Smooth muscle cell (in vitro differentiated cells): ENCODE measurements around the gene TEK. TPM values are rescaled to one million over a fixed set of nuclear protein-coding genes. Genes with fewer than 3 reads are reported as not detected.

Experiments
- DNase-seq: peaks from one replicate; lab custom pipeline; 2025; ENCODE audit not compliant: unreplicated experiment; lab: John Stamatoyannopoulos, UW
- H2AFZ ChIP-seq: fragments of 200-600 bp; sonication (generic); 2 replicates; pipeline ENCODE4 v1.6.0; 2016; ENCODE audit warnings: antibody characterized with exemption, low read depth, mild to moderate bottlenecking
- H3F3A ChIP-seq: fragments of 200-600 bp; sonication (generic); 2 replicates; pipeline ENCODE4 v1.6.0; 2017; ENCODE audit warnings: antibody characterized with exemption, low read depth
- H3K27ac ChIP-seq: fragments of 200-600 bp; sonication (generic); 2 replicates; pipeline ENCODE4 v1.5.1; 2016; ENCODE audit warnings: low read depth, mild to moderate bottlenecking
- H3K27me3 ChIP-seq: fragments of 200-600 bp; sonication (generic); 2 replicates; pipeline ENCODE4 v1.6.1; 2016; ENCODE audit warnings: low read depth, mild to moderate bottlenecking
- H3K36me3 ChIP-seq: fragments of 200-600 bp; sonication (generic); 2 replicates; pipeline ENCODE4 v1.5.1; 2016; ENCODE audit warnings: low read depth
- H3K4me1 ChIP-seq: fragments of 200-600 bp; sonication (generic); 2 replicates; pipeline ENCODE4 v1.5.1; 2016; ENCODE audit warnings: low read depth
- H3K4me2 ChIP-seq: fragments of 200-600 bp; sonication (generic); 2 replicates; pipeline ENCODE4 v1.6.0; 2016; ENCODE audit warnings: mild to moderate bottlenecking
- H3K4me3 ChIP-seq: fragments of 200-600 bp; sonication (generic); 2 replicates; pipeline ENCODE4 v1.5.1; 2016; ENCODE audit warnings: mild to moderate bottlenecking
- H3K79me2 ChIP-seq: fragments of 200-600 bp; sonication (generic); 2 replicates; pipeline ENCODE4 v1.6.0; 2016; ENCODE audit warnings: low read depth, mild to moderate bottlenecking
- H3K9ac ChIP-seq: fragments of 200-600 bp; sonication (generic); 2 replicates; pipeline ENCODE4 v1.6.0; 2016; ENCODE audit warnings: low read depth
- H3K9me3 ChIP-seq: fragments of 200-600 bp; sonication (generic); replicated peaks from 2 replicates; pipeline ENCODE4 v1.5.1; 2016; ENCODE audit warnings: low read depth
- H4K20me1 ChIP-seq: fragments of 200-600 bp; sonication (generic); 2 replicates; pipeline ENCODE4 v1.6.0; 2016; ENCODE audit warnings: low read depth
- WGBS: methylation state at CpG from one replicate; pipeline ENCODE4 v1.1.7; 2016; ENCODE audit warnings: low lambda C conversion rate; 5-methylcytosine and 5-hydroxymethylcytosine counted together
- polyA plus RNA-seq: library from polyadenylated mRNA; unstranded; fragments of >200 nt; fragmentation: Nextera tagmentation; extraction: Ambion mirVana; gene quantifications from 2 replicates; pipeline ENCODE4 v1.2.1, GENCODE V29; 2016
- total RNA-seq: library from RNA; depleted of rRNA; stranded (reverse); fragments of >200 nt; gene quantifications from 2 replicates; pipeline ENCODE4 v1.2.3, GENCODE V29; 2014
- TF ChIP-seq, protein P1 (sequence below): fragments of 200-600 bp; sonication (generic); IDR thresholded peaks from 2 replicates; pipeline ENCODE4 v1.5.1; 2017; ENCODE audit warnings: borderline replicate concordance, mild to moderate bottlenecking, antibody characterized with exemption; ENCODE audit not compliant: insufficient read depth, poor library complexity, severe bottlenecking

The TEK gene
- total and polyA plus RNA-seq, 2 experiments from 2014 or later, result 36.0 to 58.9 TPM

DNA sequence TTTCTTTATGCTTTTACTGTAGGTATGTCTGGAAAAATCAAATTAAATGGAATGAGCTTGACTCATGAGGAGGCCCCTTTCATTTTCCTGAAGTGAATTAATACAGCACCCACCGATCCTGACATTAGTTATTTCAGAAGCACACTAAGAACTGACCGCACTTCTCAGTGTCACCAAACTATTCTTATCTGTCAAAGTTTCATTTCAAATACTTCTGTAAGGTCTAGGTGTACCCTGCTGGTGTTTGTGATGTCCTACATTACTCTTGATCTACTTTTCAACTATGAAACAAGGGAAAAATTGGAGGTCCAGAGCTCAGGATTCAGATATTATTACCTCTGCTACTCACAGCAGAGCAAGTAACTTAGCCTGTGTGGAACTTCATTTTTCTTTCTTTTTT lies 1.8 kb upstream of the TEK start:
- Histone ChIP-seq H3K79me2 (peaks cover 30% of the 10 kb centered on the region), H3K27me3 (no peaks in the 10 kb centered on the region), H4K20me1 (no peaks in the 10 kb centered on the region), H3K4me2 (no peak overlapping the region), H3K4me3 (no peak overlapping the region), H3K27ac (no peak overlapping the region), H3K36me3 (no peaks in the 10 kb centered on the region), H3K4me1 (peaks cover 26% of the 10 kb centered on the region), H3F3A (no peaks in the 10 kb centered on the region), H3K9ac (no peak overlapping the region), H2AFZ (no peak overlapping the region), H3K9me3 (no peaks in the 10 kb centered on the region)
- DNase-seq, result no peak
- TF ChIP-seq, protein P1, sequence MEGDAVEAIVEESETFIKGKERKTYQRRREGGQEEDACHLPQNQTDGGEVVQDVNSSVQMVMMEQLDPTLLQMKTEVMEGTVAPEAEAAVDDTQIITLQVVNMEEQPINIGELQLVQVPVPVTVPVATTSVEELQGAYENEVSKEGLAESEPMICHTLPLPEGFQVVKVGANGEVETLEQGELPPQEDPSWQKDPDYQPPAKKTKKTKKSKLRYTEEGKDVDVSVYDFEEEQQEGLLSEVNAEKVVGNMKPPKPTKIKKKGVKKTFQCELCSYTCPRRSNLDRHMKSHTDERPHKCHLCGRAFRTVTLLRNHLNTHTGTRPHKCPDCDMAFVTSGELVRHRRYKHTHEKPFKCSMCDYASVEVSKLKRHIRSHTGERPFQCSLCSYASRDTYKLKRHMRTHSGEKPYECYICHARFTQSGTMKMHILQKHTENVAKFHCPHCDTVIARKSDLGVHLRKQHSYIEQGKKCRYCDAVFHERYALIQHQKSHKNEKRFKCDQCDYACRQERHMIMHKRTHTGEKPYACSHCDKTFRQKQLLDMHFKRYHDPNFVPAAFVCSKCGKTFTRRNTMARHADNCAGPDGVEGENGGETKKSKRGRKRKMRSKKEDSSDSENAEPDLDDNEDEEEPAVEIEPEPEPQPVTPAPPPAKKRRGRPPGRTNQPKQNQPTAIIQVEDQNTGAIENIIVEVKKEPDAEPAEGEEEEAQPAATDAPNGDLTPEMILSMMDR, result no peak
- WGBS, result 97% methylated on average over 2 of the region's 2 CpGs

DNA sequence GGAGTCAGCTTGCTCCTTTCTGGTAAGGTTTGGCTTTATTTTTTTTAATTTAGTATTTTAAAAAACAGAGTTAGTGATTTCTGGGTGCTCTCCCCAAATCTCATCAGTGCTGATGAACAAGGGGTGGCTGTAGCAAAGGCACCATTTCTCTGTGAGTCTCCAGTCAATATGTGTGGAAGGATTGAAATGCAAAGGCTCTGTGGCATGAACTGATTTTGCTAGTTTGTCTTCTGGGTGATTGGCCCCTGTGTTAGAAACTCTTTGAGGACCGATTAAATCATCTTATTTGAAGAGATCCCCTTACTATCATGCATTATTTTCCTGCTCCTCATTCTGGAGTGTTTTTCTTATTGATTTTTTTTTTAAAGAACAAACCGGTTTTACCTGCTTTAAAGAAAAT lies 596 bp downstream of the TEK start:
- Histone ChIP-seq H3K27me3 (no peaks in the 10 kb centered on the region), H3K4me3 (peak overlapping the region; percentile 48), H3K9ac (peak overlapping the region; percentile 72), H3K27ac (peak overlapping the region; percentile 89), H4K20me1 (no peaks in the 10 kb centered on the region), H2AFZ (peak overlapping the region; percentile 83), H3K9me3 (no peaks in the 10 kb centered on the region), H3F3A (no peaks in the 10 kb centered on the region), H3K4me1 (peaks cover 26% of the 10 kb centered on the region), H3K36me3 (no peaks in the 10 kb centered on the region), H3K79me2 (peaks cover 53% of the 10 kb centered on the region), H3K4me2 (peak overlapping the region; percentile 90)
- WGBS, result 45% methylated on average over 2 of the region's 2 CpGs
- DNase-seq, result no peak
- TF ChIP-seq, protein P1, result no peak

DNA sequence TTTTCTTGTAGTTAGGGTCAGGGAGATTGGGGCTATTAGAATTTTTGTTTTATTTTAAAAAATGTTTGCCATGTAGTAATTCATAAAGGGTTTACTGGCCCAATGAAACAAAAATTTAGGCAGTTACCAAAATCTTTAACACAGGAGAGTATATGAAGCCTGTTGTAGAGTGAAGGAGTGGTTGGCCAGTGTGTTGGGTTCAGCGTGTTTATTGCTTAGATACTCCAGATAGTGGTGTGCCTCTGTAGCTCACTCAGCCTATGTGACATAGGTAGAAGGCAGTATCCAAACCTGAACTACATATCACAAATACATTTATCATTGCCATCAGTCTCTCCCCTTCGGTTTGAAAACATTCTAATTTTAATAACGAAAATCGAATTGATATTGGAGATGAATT lies 1.2 kb downstream of the TEK start:
- WGBS, result 51% methylated on average over 4 of the region's 4 CpGs
- TF ChIP-seq, protein P1, result no peak
- H3K27me3 ChIP-seq, result no peaks in the 10 kb centered on the region
- no peak for DNase-seq
- peak overlapping the region; percentile 89 for H3K27ac ChIP-seq
- peaks cover 59% of the 10 kb centered on the region for H3K79me2 ChIP-seq
- H3K9me3 ChIP-seq, result no peaks in the 10 kb centered on the region
- peak overlapping the region; percentile 72 for H3K9ac ChIP-seq
- H3K36me3 ChIP-seq, result no peaks in the 10 kb centered on the region
- peak overlapping the region; percentile 90 for H3K4me2 ChIP-seq
- no peaks in the 10 kb centered on the region for H3F3A ChIP-seq
- peaks cover 26% of the 10 kb centered on the region for H3K4me1 ChIP-seq
- H3K4me3 ChIP-seq, result peak overlapping the region; percentile 48
- H4K20me1 ChIP-seq, result no peaks in the 10 kb centered on the region
- peak overlapping the region; percentile 83 for H2AFZ ChIP-seq

DNA sequence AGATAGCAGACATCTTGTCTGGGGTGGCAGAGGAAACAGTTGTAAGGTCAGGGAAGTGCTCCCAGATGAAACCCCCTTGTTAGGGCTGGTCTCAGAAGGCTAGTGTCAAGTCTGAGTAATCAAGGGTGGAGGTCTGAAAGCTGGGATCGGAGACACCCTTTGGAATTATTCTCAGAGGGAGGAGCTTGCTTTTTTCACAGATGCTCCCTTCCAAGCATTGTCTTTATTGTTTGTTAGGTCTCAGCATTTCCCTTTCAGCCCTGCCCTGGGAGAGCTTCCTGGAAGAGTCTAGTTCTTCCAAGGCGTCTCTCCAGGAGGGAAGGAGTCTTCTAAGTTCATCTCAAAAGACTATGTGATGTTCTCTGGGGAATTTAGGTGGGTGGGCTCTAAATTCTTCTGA lies 3.2 kb downstream of the TEK start:
- Histone ChIP-seq H3K4me1 (peaks cover 26% of the 10 kb centered on the region), H3K79me2 (peaks cover 77% of the 10 kb centered on the region), H3F3A (no peaks in the 10 kb centered on the region), H3K27me3 (no peaks in the 10 kb centered on the region), H3K9ac (peak overlapping the region; percentile 26), H3K27ac (peak overlapping the region; percentile 89), H3K4me2 (peak overlapping the region; percentile 50), H3K4me3 (no peak overlapping the region), H2AFZ (no peak overlapping the region), H3K9me3 (no peaks in the 10 kb centered on the region), H3K36me3 (no peaks in the 10 kb centered on the region), H4K20me1 (no peaks in the 10 kb centered on the region)
- WGBS, result 80% methylated on average over 2 of the region's 2 CpGs
- DNase-seq, result no peak
- TF ChIP-seq, protein P1, result no peak
